ENCODE data around the gene INTS7. TPM values are rescaled to one million over a fixed set of nuclear protein-coding genes. Genes with fewer than 3 reads are reported as not detected.

INTS7 gene
- polyA plus RNA-seq, 1 of the 3 experiments (the other 2 are of a cell fraction) = 8.7 TPM

- POLR2A ChIA-PET = no interaction called here
- H2AFZ ChIP-seq (ENCODE audit: low read depth) = no peak overlapping the region
- no peak overlapping the region for H3K9ac ChIP-seq
- no peaks in the 10 kb centered on the region for H3F3A ChIP-seq (replicated peaks; ENCODE audit: insufficient read depth)
- no peaks in the 10 kb centered on the region for H3K27me3 ChIP-seq (ENCODE audit: insufficient read depth)
- H3K4me2 ChIP-seq = no peak overlapping the region
- CTCF ChIA-PET = interaction anchor here (1.8 kb wide), 1 partner anchor 231 kb away, joined by 7 read pairs; no protein-coding TSS in a partner anchor
- no peak for DNase-seq
- TF ChIP-seq TCF12 (IDR thresholded peaks at IDR 0.05) = no peak
- H3K79me2 ChIP-seq (ENCODE audit: insufficient read depth) = no peaks in the 10 kb centered on the region
- no peaks in the 10 kb centered on the region for H3K9me3 ChIP-seq
- H3K4me3 ChIP-seq (ENCODE audit: low read depth in 2 of 2, low read length in 1 of 2) = no peak overlapping the region
- H4K20me1 ChIP-seq (ENCODE audit: insufficient read depth) = no peaks in the 10 kb centered on the region
- H3K36me3 ChIP-seq (replicated peaks in 1 of 2; ENCODE audit: control insufficient read depth in 1 of 2, insufficient read depth in 2 of 2, low read length in 1 of 2) = no peaks in the 10 kb centered on the region
- 75% methylated on average over 8 of the region's 9 CpGs for WGBS (ENCODE audit: low lambda C conversion rate)
- H3K4me1 ChIP-seq (ENCODE audit: control insufficient read depth in 1 of 2, insufficient read depth in 2 of 2, low read depth in 1 of 2, low read length in 1 of 2) = no peaks in the 10 kb centered on the region; a peak in 1 of 4 replicates
- no peak overlapping the region for H3K27ac ChIP-seq (ENCODE audit: low read depth in 2 of 2, low read length in 1 of 2)
- H3K9me2 ChIP-seq = no peaks in the 10 kb centered on the region
These were observed 106.2 kb downstream of the INTS7 start for GRCh38 chr1:211928993-211929637.

- no peaks in the 10 kb centered on the region for H4K20me1 ChIP-seq (ENCODE audit: insufficient read depth)
- no peaks in the 10 kb centered on the region; a peak in 1 of 4 replicates for H3K4me1 ChIP-seq (ENCODE audit: control insufficient read depth in 1 of 2, insufficient read depth in 2 of 2, low read depth in 1 of 2, low read length in 1 of 2)
- no peaks in the 10 kb centered on the region for H3K9me2 ChIP-seq
- ChIA-PET CTCF (no interaction called here), POLR2A (no interaction called here)
- H3K9me3 ChIP-seq = no peaks in the 10 kb centered on the region
- H3K9ac ChIP-seq = no peak overlapping the region
- no peaks in the 10 kb centered on the region for H3K79me2 ChIP-seq (ENCODE audit: insufficient read depth)
- no peak overlapping the region for H2AFZ ChIP-seq (ENCODE audit: low read depth)
- no peak for DNase-seq
- no peak overlapping the region for H3K4me3 ChIP-seq (ENCODE audit: low read depth in 2 of 2, low read length in 1 of 2)
- no peak overlapping the region for H3K4me2 ChIP-seq
- no peaks in the 10 kb centered on the region for H3K36me3 ChIP-seq (replicated peaks in 1 of 2; ENCODE audit: control insufficient read depth in 1 of 2, insufficient read depth in 2 of 2, low read length in 1 of 2)
- no peaks in the 10 kb centered on the region for H3F3A ChIP-seq (replicated peaks; ENCODE audit: insufficient read depth)
- no peaks in the 10 kb centered on the region for H3K27me3 ChIP-seq (ENCODE audit: insufficient read depth)
- no peak overlapping the region for H3K27ac ChIP-seq (ENCODE audit: low read depth in 2 of 2, low read length in 1 of 2)
- 61% methylated on average over 1 of the region's 1 CpG for WGBS (ENCODE audit: low lambda C conversion rate)
- TF ChIP-seq SMC3 (IDR thresholded peaks at IDR 0.05; ENCODE audit: low read depth, low read length) (no peak), MEF2A (IDR thresholded peaks at IDR 0.05; ENCODE audit: borderline replicate concordance, low read depth) (no peak), FOSL2 (IDR thresholded peaks at IDR 0.05; ENCODE audit: borderline replicate concordance, low read depth) (no peak), EP300 (IDR thresholded peaks at IDR 0.05; ENCODE audit: borderline replicate concordance in 1 of 2, low read depth in 1 of 2, low read length in 1 of 2) (no peak)
These were observed 107.0 kb downstream of the INTS7 start for GRCh38 chr1:211928290-211928801.

- H4K20me1 ChIP-seq (ENCODE audit: insufficient read depth) = no peaks in the 10 kb centered on the region
- no peak overlapping the region for H3K4me3 ChIP-seq (ENCODE audit: low read depth in 2 of 2, low read length in 1 of 2)
- no peak overlapping the region for H3K4me2 ChIP-seq
- H3K9me2 ChIP-seq = no peaks in the 10 kb centered on the region
- 65% methylated on average over 7 of the region's 7 CpGs for WGBS (ENCODE audit: low lambda C conversion rate)
- CTCF ChIA-PET = interaction anchor here (0.7 to 1.5 kb wide), 2 partner anchors 21 to 36 kb away, joined by 3 to 5 read pairs; no protein-coding TSS in a partner anchor
- TF ChIP-seq FOXJ3 (CRISPR knock-in tag; IDR thresholded peaks at IDR 0.05) (no peak), RXRA (IDR thresholded peaks at IDR 0.05; ENCODE audit: borderline replicate concordance, low read depth) (no peak), RCOR1 (IDR thresholded peaks at IDR 0.05; ENCODE audit: low read length) (no peak), NFIC (IDR thresholded peaks at IDR 0.05; ENCODE audit: borderline replicate concordance) (no peak), GABPA (IDR thresholded peaks at IDR 0.05; ENCODE audit: low read depth) (no peak)
- H3K9me3 ChIP-seq = no peaks in the 10 kb centered on the region
- H2AFZ ChIP-seq (ENCODE audit: low read depth) = no peak overlapping the region
- POLR2A ChIA-PET = no interaction called here
- no peak overlapping the region for H3K27ac ChIP-seq (ENCODE audit: low read depth in 2 of 2, low read length in 1 of 2)
- peaks cover 7% of the 10 kb centered on the region for H3F3A ChIP-seq (replicated peaks; ENCODE audit: insufficient read depth)
- DNase-seq = no peak
- no peaks in the 10 kb centered on the region for H3K27me3 ChIP-seq (ENCODE audit: insufficient read depth)
- H3K9ac ChIP-seq = no peak overlapping the region
- H3K79me2 ChIP-seq (ENCODE audit: insufficient read depth) = no peaks in the 10 kb centered on the region
- H3K36me3 ChIP-seq (replicated peaks in 1 of 2; ENCODE audit: control insufficient read depth in 1 of 2, insufficient read depth in 2 of 2, low read length in 1 of 2) = no peaks in the 10 kb centered on the region
- H3K4me1 ChIP-seq (ENCODE audit: control insufficient read depth in 1 of 2, insufficient read depth in 2 of 2, low read depth in 1 of 2, low read length in 1 of 2) = peaks cover under 1 to 3% of the 10 kb centered on the region in 2 experiments; a peak in 1 of 4 replicates
These were observed 110.3 kb downstream of the INTS7 start for GRCh38 chr1:211925016-211925415.
